Uterus (tissue), 4 donors: ENCODE measurements around the gene TOR4A. TPM values are rescaled to one million over a fixed set of nuclear protein-coding genes. Genes with fewer than 3 reads are reported as not detected.

Experiments used
- DNase-seq, 2 donors: peaks; one replicate each; pipeline ENCODE4 v3.0.0-alpha.2; 2019 to 2020
- H3K27ac ChIP-seq, 2 donors: fragments of 200-600 bp; sonication (generic); 1 replicate in 1 of 2; 2 replicates in 1 of 2; pipeline ENCODE4 v1.5.1; 2016 to 2018
- H3K27me3 ChIP-seq, 2 donors: fragments of 200-600 bp; sonication (generic); one replicate each; pipeline ENCODE4 v1.5.1; 2018 to 2019; ENCODE audit warnings: control low read depth in 1 of 2
- H3K36me3 ChIP-seq, 2 donors: fragments of 200-600 bp; sonication (generic); one replicate each; pipeline ENCODE4 v1.5.1; 2019; ENCODE audit warnings: control low read depth in 1 of 2
- H3K4me1 ChIP-seq, 2 donors: fragments of 200-600 bp; sonication (generic); one replicate each; pipeline ENCODE4 v1.5.1; 2018 to 2019; ENCODE audit warnings: control low read depth in 1 of 2
- H3K4me3 ChIP-seq, 2 donors: fragments of 200-600 bp; sonication (generic); 1 replicate in 1 of 2; 2 replicates in 1 of 2; pipeline ENCODE4 v1.5.1; 2018 to 2019; ENCODE audit warnings: mild to moderate bottlenecking in 1 of 2
- H3K9me3 ChIP-seq, 2 donors: fragments of 200-600 bp; sonication (generic); one replicate each; pipeline ENCODE4 v1.5.1; 2019; ENCODE audit warnings: control low read depth in 1 of 2
- CTCF ChIP-seq, 4 experiments: fragments of 200-600 bp in 2 of 4; fragments of 450-650 bp in 2 of 4; sonication (generic) in 2 of 4; IDR thresholded peaks; one replicate each; pipeline ENCODE4 v1.5.1; 2016 to 2019; ENCODE audit warnings: antibody characterized with exemption in 4 of 4, mild to moderate bottlenecking in 2 of 4, moderate library complexity in 1 of 4
- POLR2A ChIP-seq, 2 donors: fragments of 450-650 bp; IDR thresholded peaks; one replicate each; pipeline ENCODE4 v1.6.1; 2016; ENCODE audit warnings: antibody characterized with exemption in 2 of 2, mild to moderate bottlenecking in 1 of 2, moderate library complexity in 1 of 2
- intact Hi-C: fragments of 100-400 bp; cut with DNase I; formaldehyde crosslinking; loops from one replicate; pipeline ENCODE4 v1.15.1; 2023; ENCODE audit warnings: low total_unique reads
- total RNA-seq, 4 donors: library from RNA; depleted of rRNA in 3 of 4; stranded (reverse); fragments of >200 nt in 3 of 4; gene quantifications; one replicate each; pipeline versions ENCODE4 v1.1.0 to v1.2.4, GENCODE V29; 2014 to 2023
- donor health status: DM: yes; HTN: yes; CAD: no.

Gene TOR4A
- total RNA-seq, 4 donors from 2014 or later: 2.6 to 12.7 (median 11.5) TPM

DNA sequence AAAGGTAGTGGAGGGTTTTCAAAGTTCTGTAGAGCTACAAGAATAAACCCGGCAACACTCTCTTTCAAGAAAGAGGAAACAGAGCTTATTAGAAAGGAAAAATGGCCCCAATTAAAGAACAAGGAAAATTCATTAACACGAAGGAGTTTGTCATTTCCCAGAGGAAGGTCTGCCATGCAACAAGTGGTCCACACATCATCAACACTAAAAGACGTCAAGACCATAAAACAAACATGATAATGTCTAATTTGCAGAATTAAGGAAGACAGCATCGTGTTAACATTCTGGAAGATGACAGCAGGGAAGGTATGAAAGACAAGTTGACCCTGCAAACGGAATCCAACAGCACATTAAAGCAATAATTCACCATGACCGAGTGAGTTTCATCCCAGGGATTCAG lies 53.2 kb downstream of the TOR4A start:
- DNase-seq: no peak
- TF ChIP-seq CTCF (IDR thresholded peaks at IDR 0.05) (no peak), POLR2A (IDR thresholded peaks at IDR 0.05) (no peak)
- no peaks in the 10 kb centered on the region for H3K4me1 ChIP-seq
- peaks cover 0 to 3% of the 10 kb centered on the region in 2 donors for H3K9me3 ChIP-seq
- no peak overlapping the region for H3K4me3 ChIP-seq
- no peaks in the 10 kb centered on the region for H3K27me3 ChIP-seq
- intact Hi-C loops: no loop called here
- H3K27ac ChIP-seq: no peak overlapping the region
- H3K36me3 ChIP-seq: no peaks in the 10 kb centered on the region

GRCh38 chr9:137331929-137332328 lies 54.4 kb downstream of the TOR4A start:
- Histone ChIP-seq H3K4me1 (no peaks in the 10 kb centered on the region), H3K9me3 (peaks cover 0 to 3% of the 10 kb centered on the region in 2 donors), H3K36me3 (no peaks in the 10 kb centered on the region), H3K27ac (no peak overlapping the region), H3K27me3 (no peaks in the 10 kb centered on the region), H3K4me3 (no peak overlapping the region)
- intact Hi-C loops: no loop called here
- no peak for DNase-seq
- TF ChIP-seq POLR2A (IDR thresholded peaks at IDR 0.05) (no peak), CTCF (IDR thresholded peaks at IDR 0.05) (no peak)

Other genes starting within 250 kb of the TOR4A start
- gene ABCA2, start 249.5 kb upstream of the TOR4A start, total RNA-seq: 10 to 100 TPM; 24.8 to 36.9 (median 26.1) TPM
- gene FUT7, start 245.6 kb upstream of the TOR4A start, total RNA-seq: not detected
- 100 to 1,000 TPM in 1 of 4 donors, 10 to 100 TPM in 3; 25.2 to 221 (median 59.2) TPM for gene NPDC1, start 231.5 kb upstream of the TOR4A start, total RNA-seq
- gene ENTPD2, start 223.7 kb upstream of the TOR4A start, total RNA-seq: 10 to 100 TPM in 1 of 4 donors, 1 to 10 TPM in 1, not detected in 2; 2.4 to 11.5 TPM
- 1 to 10 TPM in 2 of 4 donors, under 1 TPM in 1, not detected in 1; 0.15 to 5.9 (median 1.0) TPM for gene SAPCD2, start 207.2 kb upstream of the TOR4A start, total RNA-seq
- gene UAP1L1, start 200.2 kb upstream of the TOR4A start, total RNA-seq: 10 to 100 TPM in 1 of 4 donors, 1 to 10 TPM in 2, under 1 TPM in 1; 0.51 to 13.8 (median 5.3) TPM
- 10 to 100 TPM; 32.9 to 65.0 (median 47.5) TPM for gene MAN1B1, start 190.7 kb upstream of the TOR4A start, total RNA-seq
- 100 to 1,000 TPM in 1 of 4 donors, 10 to 100 TPM in 3; 23.2 to 100 (median 76.8) TPM for gene DPP7, start 163.0 kb upstream of the TOR4A start, total RNA-seq
- gene GRIN1, start 138.6 kb upstream of the TOR4A start, total RNA-seq: not detected
- gene LRRC26, start 107.7 kb upstream of the TOR4A start, total RNA-seq: under 1 TPM in 1 of 4 donors, not detected in 3; 0.29 TPM
- not detected for gene TMEM210, start 105.7 kb upstream of the TOR4A start, total RNA-seq
- 10 to 100 TPM in 3 of 4 donors, 1 to 10 TPM in 1; 6.7 to 65.6 (median 24.9) TPM for gene ANAPC2, start 89.2 kb upstream of the TOR4A start, total RNA-seq
- 10 to 100 TPM; 17.1 to 47.1 (median 40.6) TPM for gene SSNA1, start 89.0 kb upstream of the TOR4A start, total RNA-seq
- gene TPRN, start 77.0 kb upstream of the TOR4A start, total RNA-seq: 10 to 100 TPM in 1 of 4 donors, 1 to 10 TPM in 2, under 1 TPM in 1; 0.29 to 17.1 (median 5.5) TPM
- gene TMEM203, start 72.1 kb upstream of the TOR4A start, total RNA-seq: 10 to 100 TPM; 33.2 to 53.3 (median 38.7) TPM
- gene NDOR1, start 72.0 kb upstream of the TOR4A start, total RNA-seq: 10 to 100 TPM in 1 of 4 donors, 1 to 10 TPM in 1, not detected in 2; 4.5 to 14.9 TPM
- gene RNF208, start 55.5 kb upstream of the TOR4A start, total RNA-seq: 1 to 10 TPM in 1 of 4 donors, not detected in 3; 3.7 TPM
- gene CYSRT1, start 52.6 kb upstream of the TOR4A start, total RNA-seq: under 1 TPM in 1 of 4 donors, not detected in 3; 0.34 TPM
- under 1 TPM in 1 of 4 donors, not detected in 3; 0.21 TPM for gene RNF224, start 50.2 kb upstream of the TOR4A start, total RNA-seq
- under 1 TPM in 1 of 4 donors, not detected in 3; 0.48 TPM for gene SLC34A3, start 46.8 kb upstream of the TOR4A start, total RNA-seq
- gene TUBB4B, start 36.4 kb upstream of the TOR4A start, total RNA-seq: 100 to 1,000 TPM in 3 of 4 donors, 10 to 100 TPM in 1; 91.5 to 174 (median 139) TPM
- gene STPG3, start 26.4 kb upstream of the TOR4A start, total RNA-seq: not detected
- gene NELFB, start 22.4 kb upstream of the TOR4A start, total RNA-seq: 10 to 100 TPM; 17.1 to 46.5 (median 43.2) TPM
- gene NRARP, start 24.5 kb downstream of the TOR4A start, total RNA-seq: 10 to 100 TPM in 2 of 4 donors, 1 to 10 TPM in 1, under 1 TPM in 1; 0.29 to 16.5 (median 11.4) TPM
- gene EXD3, start 145.4 kb downstream of the TOR4A start, total RNA-seq: 10 to 100 TPM; 11.8 to 49.0 (median 31.5) TPM
- gene NOXA1, start 145.7 kb downstream of the TOR4A start, total RNA-seq: 10 to 100 TPM in 1 of 4 donors, 1 to 10 TPM in 2, under 1 TPM in 1; 0.29 to 13.3 (median 3.4) TPM
- gene ENTPD8, start 163.6 kb downstream of the TOR4A start, total RNA-seq: under 1 TPM in 1 of 4 donors, not detected in 3; 0.21 TPM
- 10 to 100 TPM; 17.4 to 40.7 (median 32.1) TPM for gene NSMF, start 181.6 kb downstream of the TOR4A start, total RNA-seq